ENCODE data around the gene ZBTB16.
A peak's percentile ranks its signal among the peaks of the same experiment; 100 is the strongest.

DNA sequence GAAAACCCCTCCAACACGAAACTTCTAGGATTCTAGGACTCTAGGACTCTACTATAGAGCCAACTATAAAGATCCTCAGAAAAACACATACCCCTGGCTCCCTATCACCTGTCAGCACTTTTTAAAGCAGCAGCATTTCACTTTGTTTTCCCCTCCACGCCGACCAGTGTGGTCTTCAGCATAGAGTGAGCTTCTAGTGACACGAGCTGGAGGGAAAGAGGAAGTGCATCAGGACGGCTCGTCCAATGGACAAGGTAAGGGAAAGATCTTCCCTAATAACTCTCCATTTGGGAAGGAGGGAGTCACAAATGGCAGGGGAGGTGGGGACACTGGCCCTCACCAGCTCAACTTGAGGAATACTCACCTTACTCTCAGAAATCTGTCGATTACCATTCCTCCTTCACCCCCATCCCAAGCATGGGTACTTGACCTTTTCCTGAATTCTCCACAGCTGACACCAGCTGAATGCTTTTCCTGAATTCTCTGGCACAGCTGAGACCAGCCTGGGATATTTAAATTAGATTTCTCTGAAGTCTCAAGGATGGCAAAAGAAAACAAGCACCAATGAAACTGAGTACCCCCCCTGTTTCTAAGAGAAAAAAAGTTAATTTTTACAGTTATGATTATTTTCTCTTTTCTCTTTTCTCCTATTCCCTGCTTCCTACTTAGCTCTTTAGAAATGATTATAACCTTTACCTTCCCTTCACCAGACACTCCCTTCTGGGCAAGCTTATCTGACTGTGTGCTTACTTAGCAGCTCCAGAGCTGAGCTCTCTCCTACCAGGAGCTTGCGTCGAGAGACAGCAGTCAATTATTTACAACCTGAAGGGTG, 203.4 kb downstream of the ZBTB16 start:
- TF ChIP-seq EZH2 (IDR thresholded peaks at IDR 0.05; ENCODE audit: low read depth) (no peak), CTCF (conservative IDR thresholded peaks at IDR 0.05) (peak; percentile 58)
